SK-N-SH treated with all-trans-retinoic acid at 6 μM for 48 hours (cell line): ENCODE data around the gene SYTL2.

ENCODE experiments used
- ARNTL ChIP-seq: fragments of 450-650 bp; formaldehyde crosslinking; IDR thresholded peaks from 2 replicates; pipeline ENCODE4 v1.5.0; 2020; ENCODE audit warnings: low read depth, mild to moderate bottlenecking, moderate library complexity, borderline replicate concordance
- CSDC2 ChIP-seq: fragments of 250-450 bp; sonication (Bioruptor Pico); IDR thresholded peaks from 2 replicates; pipeline ENCODE4 v1.5.0; 2020; ENCODE audit warnings: mild to moderate bottlenecking, moderate library complexity
- ISL1 ChIP-seq: fragments of 250-450 bp; sonication (Bioruptor Pico); IDR thresholded peaks from 2 replicates; pipeline ENCODE4 v2.1.2; 2022; ENCODE audit warnings: mild to moderate bottlenecking, moderate library complexity
- OSR1 ChIP-seq: fragments of 250-450 bp; sonication (Bioruptor Pico); IDR thresholded peaks from 2 replicates; pipeline ENCODE4 v1.8.0; 2022; ENCODE audit warnings: moderate library complexity, mild to moderate bottlenecking, inconsistent platforms
- RARB ChIP-seq: fragments of 250-450 bp; sonication (Bioruptor Pico); IDR thresholded peaks from 2 replicates; pipeline ENCODE4 v1.8.0; 2021; ENCODE audit warnings: mild to moderate bottlenecking, moderate library complexity
- TOX ChIP-seq: fragments of 250-450 bp; sonication (Bioruptor Pico); IDR thresholded peaks from 2 replicates; pipeline ENCODE4 v1.8.0; 2021; ENCODE audit warnings: mild to moderate bottlenecking, moderate library complexity, borderline replicate concordance
- ZFP3 ChIP-seq: fragments of 250-450 bp; sonication (Bioruptor Pico); IDR thresholded peaks from 2 replicates; pipeline ENCODE4 v1.5.0; 2020; ENCODE audit warnings: mild to moderate bottlenecking, moderate library complexity
- ZFP30 ChIP-seq: fragments of 450-650 bp; formaldehyde crosslinking; IDR thresholded peaks from 2 replicates; pipeline ENCODE4 v1.5.0; 2022; ENCODE audit warnings: mild to moderate bottlenecking, moderate library complexity
- ZNF565 ChIP-seq: fragments of 450-650 bp; formaldehyde crosslinking; conservative IDR thresholded peaks from 2 replicates; pipeline ENCODE4 v1.5.0; 2020; ENCODE audit warnings: low read depth, mild to moderate bottlenecking, moderate library complexity
- ZNF8 ChIP-seq: fragments of 450-650 bp; formaldehyde crosslinking; IDR thresholded peaks from 2 replicates; pipeline ENCODE4 v1.5.0; 2020; ENCODE audit warnings: mild to moderate bottlenecking, moderate library complexity
- TF ChIP-seq, protein P1 (sequence below): fragments of 250-450 bp; sonication (Bioruptor Pico); IDR thresholded peaks from 2 replicates; pipeline ENCODE4 v1.5.0; 2020; ENCODE audit warnings: mild to moderate bottlenecking, moderate library complexity
- TF ChIP-seq, protein P2 (sequence below): fragments of 250-450 bp; sonication (Bioruptor Pico); IDR thresholded peaks from 2 replicates; pipeline ENCODE4 v1.8.0; 2021; ENCODE audit warnings: low read depth, mild to moderate bottlenecking, moderate library complexity, borderline replicate concordance
- TF ChIP-seq, protein P3 (sequence below): fragments of 250-450 bp; sonication (Bioruptor Pico); IDR thresholded peaks from 2 replicates; pipeline ENCODE4 v1.8.0; 2020; ENCODE audit warnings: mild to moderate bottlenecking, moderate library complexity, borderline replicate concordance

DNA sequence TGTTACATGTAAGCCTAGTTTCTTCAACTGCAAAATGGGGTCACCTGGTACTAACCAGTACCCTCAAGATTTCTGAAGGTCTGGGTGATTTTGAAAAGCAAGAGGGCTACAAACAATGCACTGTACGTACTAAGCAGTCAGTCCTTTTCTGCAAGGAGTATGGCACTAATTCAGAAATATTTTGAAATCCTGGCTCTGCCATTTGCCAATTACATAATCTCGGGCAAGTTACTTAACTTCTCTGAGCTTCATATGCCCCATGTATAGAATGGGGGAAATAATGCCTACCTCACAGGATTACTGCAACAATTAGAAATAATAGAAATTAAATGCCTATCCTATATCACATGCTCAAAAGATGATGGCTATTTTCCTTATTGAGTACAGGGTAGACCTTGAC is 64.3 kb downstream of the SYTL2 start:
- no peak for TF ChIP-seq ZNF565 (CRISPR knock-in tag)
- TF ChIP-seq, protein P1, sequence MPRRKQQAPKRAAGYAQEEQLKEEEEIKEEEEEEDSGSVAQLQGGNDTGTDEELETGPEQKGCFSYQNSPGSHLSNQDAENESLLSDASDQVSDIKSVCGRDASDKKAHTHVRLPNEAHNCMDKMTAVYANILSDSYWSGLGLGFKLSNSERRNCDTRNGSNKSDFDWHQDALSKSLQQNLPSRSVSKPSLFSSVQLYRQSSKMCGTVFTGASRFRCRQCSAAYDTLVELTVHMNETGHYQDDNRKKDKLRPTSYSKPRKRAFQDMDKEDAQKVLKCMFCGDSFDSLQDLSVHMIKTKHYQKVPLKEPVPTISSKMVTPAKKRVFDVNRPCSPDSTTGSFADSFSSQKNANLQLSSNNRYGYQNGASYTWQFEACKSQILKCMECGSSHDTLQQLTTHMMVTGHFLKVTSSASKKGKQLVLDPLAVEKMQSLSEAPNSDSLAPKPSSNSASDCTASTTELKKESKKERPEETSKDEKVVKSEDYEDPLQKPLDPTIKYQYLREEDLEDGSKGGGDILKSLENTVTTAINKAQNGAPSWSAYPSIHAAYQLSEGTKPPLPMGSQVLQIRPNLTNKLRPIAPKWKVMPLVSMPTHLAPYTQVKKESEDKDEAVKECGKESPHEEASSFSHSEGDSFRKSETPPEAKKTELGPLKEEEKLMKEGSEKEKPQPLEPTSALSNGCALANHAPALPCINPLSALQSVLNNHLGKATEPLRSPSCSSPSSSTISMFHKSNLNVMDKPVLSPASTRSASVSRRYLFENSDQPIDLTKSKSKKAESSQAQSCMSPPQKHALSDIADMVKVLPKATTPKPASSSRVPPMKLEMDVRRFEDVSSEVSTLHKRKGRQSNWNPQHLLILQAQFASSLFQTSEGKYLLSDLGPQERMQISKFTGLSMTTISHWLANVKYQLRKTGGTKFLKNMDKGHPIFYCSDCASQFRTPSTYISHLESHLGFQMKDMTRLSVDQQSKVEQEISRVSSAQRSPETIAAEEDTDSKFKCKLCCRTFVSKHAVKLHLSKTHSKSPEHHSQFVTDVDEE (CRISPR knock-in tag): no peak
- no peak for TF ChIP-seq TOX (CRISPR knock-in tag)
- TF ChIP-seq ARNTL (CRISPR knock-in tag): no peak
- no peak for TF ChIP-seq RARB (CRISPR knock-in tag)
- TF ChIP-seq OSR1 (CRISPR knock-in tag): no peak
- TF ChIP-seq, protein P2, sequence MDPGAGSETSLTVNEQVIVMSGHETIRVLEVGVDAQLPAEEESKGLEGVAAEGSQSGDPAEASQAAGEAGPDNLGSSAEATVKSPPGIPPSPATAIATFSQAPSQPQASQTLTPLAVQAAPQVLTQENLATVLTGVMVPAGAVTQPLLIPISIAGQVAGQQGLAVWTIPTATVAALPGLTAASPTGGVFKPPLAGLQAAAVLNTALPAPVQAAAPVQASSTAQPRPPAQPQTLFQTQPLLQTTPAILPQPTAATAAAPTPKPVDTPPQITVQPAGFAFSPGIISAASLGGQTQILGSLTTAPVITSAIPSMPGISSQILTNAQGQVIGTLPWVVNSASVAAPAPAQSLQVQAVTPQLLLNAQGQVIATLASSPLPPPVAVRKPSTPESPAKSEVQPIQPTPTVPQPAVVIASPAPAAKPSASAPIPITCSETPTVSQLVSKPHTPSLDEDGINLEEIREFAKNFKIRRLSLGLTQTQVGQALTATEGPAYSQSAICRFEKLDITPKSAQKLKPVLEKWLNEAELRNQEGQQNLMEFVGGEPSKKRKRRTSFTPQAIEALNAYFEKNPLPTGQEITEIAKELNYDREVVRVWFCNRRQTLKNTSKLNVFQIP (CRISPR knock-in tag): no peak
- TF ChIP-seq, protein P3, sequence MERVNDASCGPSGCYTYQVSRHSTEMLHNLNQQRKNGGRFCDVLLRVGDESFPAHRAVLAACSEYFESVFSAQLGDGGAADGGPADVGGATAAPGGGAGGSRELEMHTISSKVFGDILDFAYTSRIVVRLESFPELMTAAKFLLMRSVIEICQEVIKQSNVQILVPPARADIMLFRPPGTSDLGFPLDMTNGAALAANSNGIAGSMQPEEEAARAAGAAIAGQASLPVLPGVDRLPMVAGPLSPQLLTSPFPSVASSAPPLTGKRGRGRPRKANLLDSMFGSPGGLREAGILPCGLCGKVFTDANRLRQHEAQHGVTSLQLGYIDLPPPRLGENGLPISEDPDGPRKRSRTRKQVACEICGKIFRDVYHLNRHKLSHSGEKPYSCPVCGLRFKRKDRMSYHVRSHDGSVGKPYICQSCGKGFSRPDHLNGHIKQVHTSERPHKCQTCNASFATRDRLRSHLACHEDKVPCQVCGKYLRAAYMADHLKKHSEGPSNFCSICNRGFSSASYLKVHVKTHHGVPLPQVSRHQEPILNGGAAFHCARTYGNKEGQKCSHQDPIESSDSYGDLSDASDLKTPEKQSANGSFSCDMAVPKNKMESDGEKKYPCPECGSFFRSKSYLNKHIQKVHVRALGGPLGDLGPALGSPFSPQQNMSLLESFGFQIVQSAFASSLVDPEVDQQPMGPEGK (CRISPR knock-in tag): no peak
- TF ChIP-seq ZNF8 (CRISPR knock-in tag): no peak
- TF ChIP-seq ZFP3 (CRISPR knock-in tag): no peak
- TF ChIP-seq ISL1 (CRISPR knock-in tag): no peak
- TF ChIP-seq CSDC2 (CRISPR knock-in tag): no peak
- no peak for TF ChIP-seq ZFP30 (CRISPR knock-in tag)
